ENCODE measurements around the gene SNRNP200. TPM values are rescaled to one million over a fixed set of nuclear protein-coding genes. Genes with fewer than 3 reads are reported as not detected.

SNRNP200 gene
- total RNA-seq: 10 to 100 TPM; 51.6 to 61.5 TPM
- long read RNA-seq, full-length matches to known transcripts: 1 of 51 reads
- long read RNA-seq, partial matches to known transcripts: 46 of 51 reads
- long read RNA-seq, other reads (novel, unspliced or antisense): 4 of 51 reads

DNA sequence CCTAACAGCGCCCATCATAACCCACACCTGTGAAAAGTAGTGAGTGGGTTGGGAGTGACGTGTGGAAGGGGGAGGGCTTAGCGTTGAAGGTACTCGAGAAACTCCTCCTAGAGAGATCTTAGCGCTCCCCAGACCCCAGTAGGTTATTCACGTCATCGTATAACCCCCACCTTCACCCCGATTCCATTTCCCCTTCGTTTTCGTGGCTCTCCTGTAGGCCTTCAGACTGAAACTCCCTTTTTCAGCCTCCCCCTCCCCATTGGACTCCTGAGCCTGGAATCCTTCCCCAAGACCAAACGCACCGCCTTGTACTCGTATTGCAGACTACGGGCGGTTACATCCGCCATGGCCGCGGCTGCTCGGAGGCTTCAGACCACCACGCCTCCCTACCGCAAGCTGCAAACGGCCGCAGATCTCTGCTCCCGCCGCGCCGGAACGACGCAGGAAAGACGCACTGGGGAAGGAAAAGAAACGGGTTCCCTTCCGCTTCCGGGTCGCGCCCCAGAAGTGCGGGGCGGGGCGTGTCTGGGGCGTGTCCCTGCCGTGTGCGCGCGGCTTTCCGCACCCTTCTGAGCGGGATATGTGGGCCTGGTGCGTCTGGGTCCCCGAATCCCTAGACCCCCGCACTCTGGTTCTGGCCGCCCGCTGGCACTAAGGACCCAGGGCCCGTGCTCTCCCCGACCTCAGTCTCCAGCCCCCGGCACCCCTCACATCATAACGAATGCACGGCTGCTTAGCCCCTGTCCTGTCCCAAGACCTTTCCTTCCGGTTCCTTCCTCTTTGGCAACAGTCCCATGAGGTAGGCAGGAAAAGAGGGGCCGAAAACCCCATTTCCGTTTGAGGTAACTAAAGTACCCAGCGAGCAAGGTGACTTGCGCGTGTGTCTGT is at the start of gene SNRNP200:
TSS of gene SNRNP200 (minus strand) at position 456 of the 888 bp plus-strand sequence. CDS start at position 347, 109 bp downstream.
- intact Hi-C loops (cut with DNase I): loop anchor here in 1 of 2 donors (10.0 kb wide), 1 partner anchor 209 kb away; no protein-coding TSS in a partner anchor
- ATAC-seq: peak; percentile 100
- DNase-seq: peak; percentile 90

DNA sequence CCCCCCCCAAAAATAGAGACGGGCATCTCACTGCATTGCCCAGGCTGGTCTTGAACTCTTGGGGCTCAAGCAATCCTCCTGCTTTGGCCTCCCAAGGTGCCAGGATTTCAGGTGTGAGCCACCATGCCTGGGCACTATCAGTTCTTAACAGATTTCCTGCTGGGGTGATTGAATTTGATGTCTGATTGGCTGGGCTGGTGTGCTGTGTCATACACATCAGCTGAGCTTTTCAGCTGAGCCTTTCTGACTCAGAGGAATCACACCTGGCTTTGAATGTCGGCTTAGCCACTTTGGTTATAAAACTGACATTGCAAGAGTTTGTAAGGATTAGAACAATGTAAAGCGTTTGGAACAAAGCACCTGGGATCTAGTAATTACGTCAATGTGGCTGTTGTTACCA is 49.1 kb upstream of the SNRNP200 start:
- DNase-seq (no peak), ATAC-seq (no peak)
- intact Hi-C loops (cut with DNase I): no loop called here

DNA sequence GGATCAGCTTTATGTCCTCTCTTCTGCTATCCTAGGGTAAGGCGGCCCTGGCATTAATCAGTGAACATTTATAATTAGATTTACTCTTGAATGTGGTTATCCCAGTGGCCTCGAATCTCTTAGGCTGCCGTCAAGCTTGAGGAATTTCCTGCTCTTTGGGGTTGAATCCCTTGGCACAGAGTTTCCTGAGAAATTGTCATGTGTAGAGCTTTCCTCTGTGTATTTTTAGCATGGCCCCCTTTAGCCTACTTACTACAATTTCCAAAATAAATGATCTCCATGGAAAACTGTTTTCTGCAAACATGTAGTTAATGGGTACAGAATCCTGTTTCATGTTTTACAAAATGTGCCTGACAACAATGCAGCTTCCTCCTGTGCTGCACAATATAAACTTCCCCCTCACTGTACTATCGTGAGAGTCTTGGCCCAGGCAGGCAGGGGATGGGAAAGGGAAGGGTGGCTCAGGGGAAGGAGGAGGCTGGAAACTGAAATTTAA is 48.3 kb upstream of the SNRNP200 start:
- intact Hi-C loops (cut with DNase I): no loop called here
- peak; percentile 62 to 81 for ATAC-seq
- DNase-seq: no peak

DNA sequence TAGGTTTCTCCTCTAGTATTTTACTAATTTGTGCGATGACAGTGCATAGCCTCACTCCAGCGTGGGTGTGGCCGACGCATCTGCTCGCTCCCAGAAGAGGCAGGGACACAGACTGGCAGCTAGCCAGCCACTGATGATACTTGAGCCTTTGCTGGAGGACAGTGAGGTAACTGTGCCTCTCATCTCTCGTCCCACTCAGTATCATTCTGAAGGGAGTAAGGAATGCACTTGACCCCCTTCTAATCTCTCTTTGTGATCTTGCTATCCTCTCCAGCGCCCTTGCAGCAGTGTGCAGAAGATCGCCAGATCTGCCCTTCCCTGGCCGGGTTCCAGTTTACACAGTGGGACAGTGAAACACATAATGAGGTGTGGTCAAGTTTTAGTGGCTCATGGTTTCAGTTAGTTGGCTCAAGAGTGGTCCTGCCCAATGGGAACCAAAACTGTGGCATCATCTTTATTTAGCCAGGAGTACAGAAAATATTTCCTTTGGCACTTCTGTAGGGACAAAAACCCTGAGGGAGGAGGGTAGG is 47.8 kb upstream of the SNRNP200 start:
- ATAC-seq: peak; percentile 79 to 82
- intact Hi-C loops (cut with DNase I): no loop called here
- peak; percentile 87 for DNase-seq

DNA sequence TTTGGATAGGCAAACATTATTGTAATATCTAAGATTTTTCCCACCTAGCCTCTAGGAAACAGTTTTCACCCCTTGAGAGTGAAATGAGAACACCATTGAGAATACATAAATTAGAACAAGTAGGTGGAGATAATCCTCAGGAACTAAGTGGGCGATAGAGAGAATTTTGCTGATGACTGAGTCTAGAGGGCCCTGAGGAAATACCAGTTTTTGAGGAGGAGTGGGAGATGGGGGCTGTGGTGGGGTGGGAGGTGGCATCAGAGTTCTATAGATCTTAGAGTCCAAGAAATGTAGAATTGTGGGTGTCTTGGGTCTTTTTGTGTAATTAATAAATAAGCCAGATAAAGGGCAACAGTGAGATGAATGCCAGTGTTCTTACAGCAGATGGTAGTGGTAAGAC is 42.0 kb upstream of the SNRNP200 start:
- DNase-seq (no peak), ATAC-seq (no peak)
- intact Hi-C loops (cut with DNase I): no loop called here

DNA sequence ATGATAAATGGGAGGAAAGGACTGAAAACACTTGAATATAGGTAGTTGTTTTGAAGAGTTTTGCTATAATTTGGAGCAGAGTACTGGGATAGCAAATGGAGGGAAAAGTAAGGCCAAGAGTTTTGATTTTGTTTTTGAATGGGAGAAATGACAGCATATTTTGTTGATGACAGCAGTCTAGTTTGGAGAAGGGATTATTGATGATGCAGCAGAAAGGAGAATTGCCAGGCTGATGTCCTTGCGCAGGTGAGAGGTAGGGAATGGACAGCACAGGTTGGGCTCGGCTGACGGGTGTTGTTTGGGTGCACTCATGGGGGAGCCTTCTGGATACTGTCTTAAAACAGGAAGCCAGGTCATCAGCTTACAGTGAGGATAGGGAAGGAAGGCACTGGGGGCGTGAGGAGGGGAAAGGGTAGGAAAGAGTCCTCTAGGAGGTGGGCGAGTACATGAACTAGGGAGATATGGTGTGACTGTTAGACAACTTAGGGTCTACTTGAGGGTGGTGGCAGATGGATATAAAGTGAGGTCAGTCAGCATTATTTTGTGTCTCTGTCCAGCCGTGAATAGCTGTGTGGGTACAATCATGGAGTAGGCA is 40.6 kb upstream of the SNRNP200 start:
- no peak for ATAC-seq
- no peak for DNase-seq
- intact Hi-C loops (cut with DNase I): no loop called here

DNA sequence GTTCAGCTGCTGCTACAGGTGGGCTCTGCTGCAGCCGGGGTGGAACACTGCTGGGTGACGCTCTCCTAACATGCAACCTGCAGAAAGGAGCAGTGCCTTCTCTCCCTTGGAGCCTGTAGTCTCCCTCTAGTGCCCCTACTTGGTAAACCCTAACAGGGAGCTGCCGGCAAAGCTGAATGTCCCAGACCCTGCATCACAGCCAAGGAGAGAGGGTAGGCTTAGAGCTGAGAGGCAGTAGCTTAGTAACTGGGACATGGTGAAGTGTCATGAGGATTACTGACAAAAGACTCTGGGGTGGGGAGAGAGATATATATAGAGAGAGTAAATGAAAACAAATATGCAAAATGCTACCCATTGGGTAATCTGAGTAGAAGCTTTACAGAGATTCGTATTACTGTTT is 40.1 kb upstream of the SNRNP200 start:
- ATAC-seq: peak; percentile 84 to 89
- intact Hi-C loops (cut with DNase I): no loop called here
- DNase-seq: no peak

DNA sequence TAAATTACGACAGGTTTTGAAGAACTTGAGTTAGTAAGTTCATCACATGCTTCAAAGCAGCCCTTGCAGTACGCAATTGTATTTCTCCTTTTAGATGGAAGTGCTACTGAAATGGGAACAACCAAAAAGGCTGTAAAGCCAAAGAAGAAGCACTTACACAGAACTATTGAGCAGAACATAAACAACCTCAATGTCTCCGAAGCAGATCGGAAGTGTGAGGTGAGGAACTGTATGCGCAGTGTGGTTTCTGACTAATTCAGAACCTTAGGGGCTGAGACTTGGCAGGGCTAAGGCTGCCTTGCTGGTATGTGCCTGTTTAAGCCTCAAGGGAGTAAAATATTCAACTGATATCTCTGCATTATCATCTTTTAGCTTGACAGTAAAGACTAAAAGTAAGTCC is 38.7 kb upstream of the SNRNP200 start:
- intact Hi-C loops (cut with DNase I): no loop called here
- ATAC-seq (peak; percentile 40 to 57), DNase-seq (no peak)

DNA sequence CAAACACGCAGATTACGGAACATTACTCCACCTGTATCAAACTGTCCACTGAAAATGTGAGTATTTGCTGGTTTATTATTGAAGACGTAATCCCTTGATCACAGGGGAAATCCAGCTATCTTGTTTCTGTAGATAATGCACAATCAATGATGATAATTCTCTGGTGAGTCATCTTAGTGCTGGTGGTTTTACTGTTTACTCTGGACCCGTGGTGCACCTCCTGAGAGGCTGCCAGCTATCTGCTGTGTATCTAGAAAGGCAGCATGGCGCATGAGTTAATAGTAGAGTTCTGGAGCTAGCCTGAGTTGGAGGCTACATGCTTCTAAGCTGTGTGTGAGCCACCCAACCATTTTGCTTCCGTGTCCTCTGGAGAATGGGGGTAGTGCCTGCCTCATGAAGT is 36.7 kb upstream of the SNRNP200 start:
- DNase-seq: peak; percentile 29
- intact Hi-C loops (cut with DNase I): no loop called here
- peak in 1 of 2 donors; percentile 35 for ATAC-seq

DNA sequence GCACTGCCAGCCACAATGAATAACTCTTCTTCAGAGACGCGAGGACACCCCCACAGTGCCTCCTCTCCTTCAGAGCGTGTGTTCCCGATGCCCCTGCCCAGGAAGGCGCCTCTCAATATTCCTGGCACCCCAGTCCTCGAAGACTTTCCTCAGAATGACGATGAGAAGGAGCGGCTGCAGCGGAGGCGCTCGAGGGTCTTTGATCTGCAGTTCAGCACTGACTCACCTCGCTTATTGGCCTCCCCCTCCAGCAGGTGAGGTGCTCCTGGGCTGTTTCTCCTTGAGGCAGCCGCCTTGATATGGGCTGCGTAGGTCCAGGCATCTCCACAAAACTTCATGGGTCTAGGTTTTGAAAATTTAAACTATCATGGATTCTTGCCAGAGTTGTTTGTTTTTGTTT is 36.3 kb upstream of the SNRNP200 start:
- intact Hi-C loops (cut with DNase I): no loop called here
- DNase-seq (no peak), ATAC-seq (no peak)

DNA sequence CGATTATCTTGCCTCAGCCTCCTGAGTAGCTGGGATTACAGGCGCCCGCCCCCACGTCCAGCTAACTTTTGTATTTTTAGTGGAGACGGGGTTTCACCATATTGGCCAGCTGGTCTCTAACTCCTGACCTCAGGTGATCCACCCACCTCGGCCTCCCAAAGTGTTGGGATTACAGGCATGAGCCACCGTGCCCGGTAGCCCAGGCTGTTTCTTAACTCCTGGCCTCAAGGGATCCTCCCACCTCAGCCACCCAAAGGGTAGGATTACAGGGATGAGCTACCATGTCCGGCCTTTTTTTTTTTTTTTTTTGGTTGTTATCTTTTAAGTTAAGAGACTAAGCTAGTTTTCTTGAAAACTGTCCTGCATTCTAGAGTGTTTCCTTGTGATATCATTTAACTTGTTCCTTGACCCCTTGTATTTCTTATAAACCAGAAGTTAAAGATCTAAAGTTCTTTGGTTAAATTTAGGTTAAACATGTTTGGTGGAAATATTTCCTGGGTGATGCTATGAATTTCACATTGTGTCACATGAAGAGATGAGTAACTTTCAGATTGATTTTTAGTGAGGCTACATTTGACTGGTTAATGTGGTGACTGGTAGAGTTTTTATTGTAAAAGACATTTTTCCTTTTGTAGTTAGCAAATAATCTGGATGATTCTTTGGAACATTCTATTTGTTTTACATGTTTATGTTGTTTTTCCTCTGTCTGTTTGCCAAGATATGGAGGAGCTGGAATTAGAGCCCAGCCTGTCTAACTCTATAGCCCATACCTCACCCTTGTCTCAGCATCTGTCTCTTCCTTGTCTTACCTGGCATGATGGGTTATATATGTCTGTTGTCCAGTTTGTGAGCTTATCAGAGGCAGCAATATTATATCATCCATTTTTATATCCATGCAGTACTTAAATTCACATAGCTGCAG is 35.4 kb upstream of the SNRNP200 start:
- DNase-seq (no peak), ATAC-seq (no peak)
- intact Hi-C loops (cut with DNase I): no loop called here

DNA sequence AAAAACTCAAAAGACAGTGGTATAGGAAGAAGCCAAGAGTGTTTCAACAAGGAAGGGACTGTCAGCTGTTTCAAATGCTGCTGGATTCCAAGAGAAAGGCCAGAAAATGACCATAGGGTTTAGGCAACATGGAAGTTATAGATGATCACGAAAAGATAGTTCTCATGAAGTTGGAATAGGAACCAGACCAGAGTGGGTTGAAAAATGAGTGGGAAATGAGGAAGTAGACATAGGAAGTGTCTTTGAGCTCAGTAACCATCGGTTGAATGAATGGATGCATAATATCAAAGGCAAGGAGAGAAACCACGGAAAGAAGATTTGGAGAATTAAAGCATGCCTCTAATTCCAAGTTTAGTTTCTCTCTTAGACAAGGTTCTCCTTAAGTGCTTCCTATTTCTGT is 31.5 kb upstream of the SNRNP200 start:
- intact Hi-C loops (cut with DNase I): no loop called here
- DNase-seq (no peak), ATAC-seq (no peak)

DNA sequence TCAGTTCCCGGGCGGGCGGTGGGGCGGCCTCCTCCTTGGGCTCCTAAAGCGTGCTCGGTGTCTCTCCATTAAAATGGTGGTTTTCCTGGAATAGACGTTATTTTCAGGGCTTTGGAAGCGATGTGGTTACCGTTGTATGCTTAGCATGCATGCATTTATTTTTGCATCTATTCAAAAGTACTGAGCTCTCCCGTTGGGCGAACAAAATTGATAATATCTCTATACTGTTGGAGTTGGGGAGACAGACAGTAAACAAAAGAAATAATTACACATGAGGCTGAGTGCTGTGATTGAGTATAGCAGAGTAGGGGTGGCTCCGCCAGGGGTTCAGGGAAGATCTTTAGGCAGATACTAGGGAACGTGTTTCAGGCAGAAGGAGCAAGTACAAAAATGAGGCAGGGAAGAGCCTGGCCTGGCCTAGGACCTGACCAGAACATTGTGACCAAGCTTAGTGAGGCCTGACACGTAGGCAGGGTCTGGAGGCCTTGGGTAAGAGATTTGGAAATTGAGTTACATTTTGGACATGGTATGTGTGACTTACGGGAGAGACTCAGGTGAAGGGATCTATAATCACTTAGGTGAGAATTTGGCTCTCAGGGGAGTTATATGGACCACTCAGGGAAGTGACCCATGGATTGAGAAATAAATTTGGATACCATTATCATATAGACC is 30.9 kb upstream of the SNRNP200 start:
- intact Hi-C loops (cut with DNase I): no loop called here
- ATAC-seq: no peak
- DNase-seq: no peak

DNA sequence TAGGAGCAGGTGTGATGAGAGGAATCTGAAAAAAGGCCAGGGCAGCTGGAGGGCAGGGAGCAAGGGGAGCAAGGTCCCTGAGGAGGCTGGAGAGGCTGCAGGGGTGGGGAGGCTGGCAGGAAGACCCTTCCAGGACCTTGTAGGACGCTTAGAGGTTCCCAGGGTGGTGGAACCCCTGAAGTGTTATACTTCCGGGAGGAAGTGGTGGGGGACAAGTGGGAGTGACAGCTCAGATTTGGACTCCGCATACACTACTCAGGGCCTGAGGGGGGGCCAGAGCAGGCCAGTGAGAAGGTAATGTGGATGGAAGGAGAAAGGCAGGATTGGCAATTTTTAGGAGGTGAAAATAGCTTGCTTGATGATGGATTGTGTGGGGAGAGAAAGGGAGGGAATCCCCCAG is 28.4 kb upstream of the SNRNP200 start:
- DNase-seq (no peak), ATAC-seq (no peak)
- intact Hi-C loops (cut with DNase I): no loop called here

DNA sequence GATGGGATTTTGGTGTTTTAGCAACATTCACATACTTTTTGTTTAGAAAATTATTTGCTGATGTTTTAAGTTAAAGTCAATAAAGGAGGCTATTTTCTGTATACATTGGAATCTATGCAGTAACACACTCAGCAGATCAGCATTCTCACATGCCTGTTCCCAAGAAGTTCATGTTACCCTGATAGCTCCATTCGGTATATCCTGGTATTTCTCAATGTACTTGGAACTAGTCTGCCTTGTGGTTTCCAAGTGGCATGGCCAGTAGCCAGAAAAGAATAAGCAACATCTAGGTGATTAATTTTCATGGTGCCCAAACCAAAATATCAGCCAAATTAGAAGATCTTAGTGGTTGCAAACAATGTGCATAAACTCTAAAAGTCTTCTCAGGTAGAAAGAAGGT is 25.1 kb upstream of the SNRNP200 start:
- ATAC-seq (peak in 1 of 2 donors; percentile 33), DNase-seq (no peak)
- intact Hi-C loops (cut with DNase I): no loop called here

DNA sequence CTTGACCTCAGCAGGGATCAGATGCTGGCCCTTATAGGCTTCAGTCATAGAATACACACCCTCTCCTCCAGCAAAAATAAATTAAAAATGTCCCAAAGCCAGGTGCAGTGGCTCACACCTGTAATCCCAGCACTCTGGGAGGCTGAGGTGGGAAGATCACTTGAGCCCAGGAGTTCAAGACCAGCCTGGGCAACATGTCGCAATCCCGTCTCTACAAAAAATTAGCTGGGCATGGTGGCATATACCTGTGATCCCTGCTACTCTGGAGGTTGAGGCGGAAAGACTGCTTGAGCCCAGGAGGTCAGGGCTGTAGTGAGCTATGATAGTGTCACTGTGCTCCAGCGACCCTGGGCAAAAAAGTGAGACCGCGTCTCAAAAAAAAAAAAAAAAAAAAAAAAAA is 24.5 kb upstream of the SNRNP200 start:
- intact Hi-C loops (cut with DNase I): no loop called here
- ATAC-seq (no peak), DNase-seq (no peak)

DNA sequence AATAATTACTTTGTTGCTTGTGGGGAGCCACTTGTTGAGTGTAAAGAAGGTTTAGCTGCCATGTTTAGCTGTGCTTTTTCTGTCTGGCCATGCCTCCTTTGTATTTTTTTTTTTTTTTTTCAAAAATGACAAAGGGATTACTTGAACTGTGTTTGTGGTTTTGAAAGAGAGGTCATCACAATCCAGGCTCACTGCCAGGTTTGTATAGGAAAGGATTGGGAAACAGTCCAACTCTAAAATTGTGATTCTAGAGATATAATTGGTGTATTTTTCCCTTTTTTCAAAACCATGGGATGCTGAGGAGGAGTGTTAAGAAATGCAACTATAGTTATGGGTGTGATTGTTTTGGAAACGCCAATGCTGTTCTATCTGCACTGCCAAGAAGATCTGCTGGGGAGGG is 24.1 kb upstream of the SNRNP200 start:
- intact Hi-C loops (cut with DNase I): no loop called here
- DNase-seq (no peak), ATAC-seq (no peak)

DNA sequence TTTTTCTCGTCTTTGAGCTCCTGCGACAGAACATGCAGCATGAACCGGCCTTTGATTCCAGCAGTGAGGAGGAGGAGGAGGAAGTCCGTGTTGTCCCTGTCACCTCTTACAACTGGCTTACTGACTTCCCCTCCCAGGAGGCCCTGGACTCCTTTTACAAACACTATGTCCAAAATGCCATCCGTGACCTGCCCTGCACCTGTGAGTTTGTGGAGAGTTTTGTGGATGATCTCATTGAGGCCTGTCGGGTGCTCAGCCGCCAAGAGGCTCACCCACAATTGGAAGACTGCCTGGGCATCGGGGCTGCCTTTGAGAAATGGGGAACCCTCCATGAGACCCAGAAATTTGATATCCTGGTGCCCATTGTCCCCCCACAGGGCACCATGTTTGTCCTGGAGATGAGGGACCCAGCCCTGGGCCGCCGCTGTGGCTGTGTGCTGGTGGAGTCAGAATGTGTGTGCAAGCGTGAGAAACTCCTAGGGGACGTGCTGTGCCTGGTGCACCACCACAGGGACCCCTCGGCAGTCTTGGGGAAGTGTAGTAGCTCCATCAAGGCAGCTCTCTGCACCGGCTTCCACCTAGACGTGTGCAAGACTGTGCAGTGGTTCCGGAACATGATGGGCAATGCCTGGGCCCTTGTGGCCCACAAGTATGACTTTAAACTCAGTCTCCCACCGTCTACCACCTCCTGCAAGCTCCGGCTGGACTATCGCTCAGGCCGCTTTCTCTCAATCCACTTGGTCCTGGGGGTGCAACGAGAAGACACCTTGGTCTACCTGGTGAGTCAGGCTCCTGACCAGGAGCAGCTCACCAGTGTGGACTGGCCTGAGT is 21.9 kb upstream of the SNRNP200 start:
- intact Hi-C loops (cut with DNase I): no loop called here
- ATAC-seq (no peak), DNase-seq (no peak)

Measured in left cardiac atrium (tissue), 4 donors.